Ectodermal cell (in vitro differentiated cells): Measurements from ENCODE around the gene ARMC9.
"Not testable (repeated sequence)": the region's sequence is repeated elsewhere in the genome, so short reads cannot be mapped to it uniquely, and the experiment has no call there.

Experiments used
- H3K27ac ChIP-seq: 2 replicates; pipeline ENCODE4 v1.7.0; 2013; ENCODE audit warnings: mild to moderate bottlenecking, low read depth, low read length; ENCODE audit not compliant: insufficient read depth, poor library complexity, severe bottlenecking
- H3K27me3 ChIP-seq: 2 replicates; pipeline ENCODE4 v1.7.0; 2013; ENCODE audit warnings: mild to moderate bottlenecking, low read length; ENCODE audit not compliant: insufficient read depth, control insufficient read depth, poor library complexity, severe bottlenecking
- H3K36me3 ChIP-seq: one replicate; pipeline ENCODE4 v1.7.0; 2013; ENCODE audit warnings: low read length; ENCODE audit not compliant: control insufficient read depth, insufficient read depth
- H3K4me1 ChIP-seq: one replicate; pipeline ENCODE4 v1.7.0; 2013; ENCODE audit warnings: low read length; ENCODE audit not compliant: control insufficient read depth, insufficient read depth
- H3K4me3 ChIP-seq: 2 replicates; pipeline ENCODE4 v1.7.0; 2013; ENCODE audit warnings: low read depth, low read length, control low read depth; ENCODE audit not compliant: insufficient read depth
- H3K9me3 ChIP-seq: 2 replicates; pipeline ENCODE4 v1.7.0; 2013; ENCODE audit warnings: mild to moderate bottlenecking, low read length, moderate library complexity; ENCODE audit not compliant: control insufficient read depth
- WGBS, 2 experiments: methylation state at CpG; one replicate each; pipeline ENCODE4 v1.1.7; 2013; ENCODE audit warnings: missing lambda C conversion rate in 2 of 2; 5-methylcytosine and 5-hydroxymethylcytosine counted together

The ARMC9 gene

GRCh38 chr2:231241755-231242507 is 43.5 kb downstream of the ARMC9 start:
- WGBS, 2 experiments: 95 to 97% methylated on average over 7 of the region's 7 CpGs
- Histone ChIP-seq H3K27ac (no peak overlapping the region), H3K4me1 (no peaks in the 10 kb centered on the region), H3K4me3 (no peak overlapping the region), H3K27me3 (no peaks in the 10 kb centered on the region), H3K9me3 (no peaks in the 10 kb centered on the region), H3K36me3 (peaks cover 11% of the 10 kb centered on the region)

GRCh38 chr2:231243866-231244265 is 45.4 kb downstream of the ARMC9 start:
- no peaks in the 10 kb centered on the region for H3K27me3 ChIP-seq
- WGBS, 2 experiments: 94 to 98% methylated on average over 7 of the region's 7 CpGs
- H3K4me1 ChIP-seq: no peaks in the 10 kb centered on the region
- H3K27ac ChIP-seq: no peak overlapping the region
- H3K36me3 ChIP-seq: peaks cover 11% of the 10 kb centered on the region
- no peaks in the 10 kb centered on the region for H3K9me3 ChIP-seq
- H3K4me3 ChIP-seq: no peak overlapping the region

GRCh38 chr2:231244382-231245248 is 46.2 kb downstream of the ARMC9 start:
- Histone ChIP-seq H3K27ac (peak overlapping the region; percentile 8), H3K4me1 (no peaks in the 10 kb centered on the region), H3K9me3 (no peaks in the 10 kb centered on the region), H3K4me3 (no peak overlapping the region), H3K27me3 (no peaks in the 10 kb centered on the region), H3K36me3 (peaks cover 5% of the 10 kb centered on the region)
- WGBS, 2 experiments: 92 to 94% methylated on average over 13 to 15 of the region's 15 CpGs

GRCh38 chr2:231245249-231246094 is 47.0 kb downstream of the ARMC9 start:
- no peak overlapping the region for H3K27ac ChIP-seq
- H3K9me3 ChIP-seq: no peaks in the 10 kb centered on the region
- H3K4me3 ChIP-seq: no peak overlapping the region
- H3K4me1 ChIP-seq: no peaks in the 10 kb centered on the region
- H3K36me3 ChIP-seq: peaks cover 4% of the 10 kb centered on the region
- H3K27me3 ChIP-seq: no peaks in the 10 kb centered on the region
- 94 to 96% methylated on average over 9 to 14 of the region's 14 CpGs for WGBS, 2 experiments

- whole genome bisulfite sequencing, 2 experiments: 92% methylated on average over 7 of the region's 7 CpGs
- H3K36me3 ChIP-seq: peaks cover 4% of the 10 kb centered on the region
Observed at GRCh38 chr2:231246171-231246842, 47.9 kb downstream of the ARMC9 start.

GRCh38 chr2:231250146-231250545 is 51.7 kb downstream of the ARMC9 start:
- H3K4me3 ChIP-seq: no peak overlapping the region
- no peaks in the 10 kb centered on the region for H3K27me3 ChIP-seq
- WGBS, 2 experiments: 92 to 95% methylated on average over 4 to 5 of the region's 5 CpGs
- no peaks in the 10 kb centered on the region for H3K9me3 ChIP-seq
- no peak overlapping the region for H3K27ac ChIP-seq
- H3K4me1 ChIP-seq: no peaks in the 10 kb centered on the region
- H3K36me3 ChIP-seq: peaks cover 4% of the 10 kb centered on the region

More at GRCh38 chr2:231246171-231246842, 47.9 kb downstream of the ARMC9 start:
- Histone ChIP-seq H3K27me3 (no peaks in the 10 kb centered on the region), H3K4me1 (no peaks in the 10 kb centered on the region), H3K9me3 (no peaks in the 10 kb centered on the region), H3K4me3 (no peak overlapping the region), H3K27ac (no peak overlapping the region)

GRCh38 chr2:231250698-231251097 is 52.3 kb downstream of the ARMC9 start:
- Histone ChIP-seq H3K9me3 (no peaks in the 10 kb centered on the region), H3K4me3 (no peak overlapping the region), H3K27me3 (no peaks in the 10 kb centered on the region), H3K36me3 (peaks cover 4% of the 10 kb centered on the region), H3K4me1 (no peaks in the 10 kb centered on the region), H3K27ac (no peak overlapping the region)
- WGBS, 2 experiments: 92 to 94% methylated on average over 3 of the region's 3 CpGs

- H3K4me3 ChIP-seq, H3K4me1 ChIP-seq, H3K27ac ChIP-seq, H3K36me3 ChIP-seq, H3K9me3 ChIP-seq, H3K27me3 ChIP-seq: not testable (repeated sequence)
- WGBS, 2 experiments: 92 to 94% methylated on average over 6 of the region's 6 CpGs
Observed at GRCh38 chr2:231253292-231253691, 54.9 kb downstream of the ARMC9 start.

GRCh38 chr2:231256494-231256893 is 58.1 kb downstream of the ARMC9 start:
- 90 to 97% methylated on average over 6 of the region's 6 CpGs for WGBS, 2 experiments
- no peak overlapping the region for H3K27ac ChIP-seq
- H3K27me3 ChIP-seq: no peaks in the 10 kb centered on the region
- peaks cover 12% of the 10 kb centered on the region for H3K36me3 ChIP-seq
- no peaks in the 10 kb centered on the region for H3K9me3 ChIP-seq
- H3K4me1 ChIP-seq: no peaks in the 10 kb centered on the region
- no peak overlapping the region for H3K4me3 ChIP-seq
